GM03348 (cell line): ENCODE results near the gene ABCF1.
A peak's percentile ranks its signal among the peaks of the same experiment; 100 is the strongest.

Experiments
- DNase-seq: peaks from one replicate; pipeline ENCODE4 v3.0.0; 2012; ENCODE audit warnings: low spot score

The ABCF1 gene

GRCh38 chr6:30601815-30602641 is 30.8 kb downstream of the ABCF1 start:
- DNase-seq: no peak

DNA sequence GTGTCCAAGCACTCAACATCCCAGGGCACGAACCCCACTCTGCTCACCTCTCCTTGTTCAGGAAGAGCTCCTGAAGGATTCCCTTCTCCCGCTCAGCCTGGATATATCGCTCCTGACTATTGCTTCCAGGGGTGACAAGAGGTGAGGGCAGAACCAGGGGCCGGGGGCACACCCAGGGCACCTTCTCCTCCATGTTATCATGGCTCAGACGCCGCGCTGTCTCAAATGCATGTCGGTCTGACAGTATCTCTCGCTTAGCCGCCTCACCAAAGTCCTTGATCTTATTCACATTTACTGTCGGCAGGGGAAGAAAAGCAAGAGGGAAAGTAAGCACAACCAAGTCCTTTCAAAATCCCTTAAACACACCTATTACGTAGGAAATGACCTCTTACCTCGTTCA is 32.7 kb downstream of the ABCF1 start:
- no peak for DNase-seq

DNA sequence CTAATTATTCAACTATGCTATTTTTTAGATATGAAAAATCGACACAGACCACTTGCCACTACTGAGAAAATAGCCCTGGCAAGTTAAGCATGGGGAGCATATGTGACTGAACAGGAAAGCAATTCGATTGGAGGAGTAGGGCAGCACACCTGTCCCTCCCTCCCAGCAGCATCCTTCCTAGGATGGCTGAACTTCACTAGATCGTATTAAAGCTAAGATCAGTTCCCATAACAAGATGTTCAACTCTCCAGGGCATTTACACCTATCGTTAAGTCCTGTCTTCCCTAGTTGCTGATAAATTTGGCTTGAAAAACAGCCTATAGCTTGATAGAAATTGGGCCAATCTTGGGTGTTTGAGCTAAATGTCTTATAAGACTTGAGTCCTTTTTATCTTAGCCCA is 38.8 kb downstream of the ABCF1 start:
- DNase-seq: no peak

- DNase-seq: no peak
Observed at GRCh38 chr6:30611150-30611855, 40.1 kb downstream of the ABCF1 start.

GRCh38 chr6:30611856-30612194 is 40.6 kb downstream of the ABCF1 start:
- no peak for DNase-seq

GRCh38 chr6:30612213-30612612 is 41.0 kb downstream of the ABCF1 start:
- DNase-seq: peak; percentile 50

- no peak for DNase-seq
Observed at GRCh38 chr6:30612687-30613248, 41.5 kb downstream of the ABCF1 start.

DNA sequence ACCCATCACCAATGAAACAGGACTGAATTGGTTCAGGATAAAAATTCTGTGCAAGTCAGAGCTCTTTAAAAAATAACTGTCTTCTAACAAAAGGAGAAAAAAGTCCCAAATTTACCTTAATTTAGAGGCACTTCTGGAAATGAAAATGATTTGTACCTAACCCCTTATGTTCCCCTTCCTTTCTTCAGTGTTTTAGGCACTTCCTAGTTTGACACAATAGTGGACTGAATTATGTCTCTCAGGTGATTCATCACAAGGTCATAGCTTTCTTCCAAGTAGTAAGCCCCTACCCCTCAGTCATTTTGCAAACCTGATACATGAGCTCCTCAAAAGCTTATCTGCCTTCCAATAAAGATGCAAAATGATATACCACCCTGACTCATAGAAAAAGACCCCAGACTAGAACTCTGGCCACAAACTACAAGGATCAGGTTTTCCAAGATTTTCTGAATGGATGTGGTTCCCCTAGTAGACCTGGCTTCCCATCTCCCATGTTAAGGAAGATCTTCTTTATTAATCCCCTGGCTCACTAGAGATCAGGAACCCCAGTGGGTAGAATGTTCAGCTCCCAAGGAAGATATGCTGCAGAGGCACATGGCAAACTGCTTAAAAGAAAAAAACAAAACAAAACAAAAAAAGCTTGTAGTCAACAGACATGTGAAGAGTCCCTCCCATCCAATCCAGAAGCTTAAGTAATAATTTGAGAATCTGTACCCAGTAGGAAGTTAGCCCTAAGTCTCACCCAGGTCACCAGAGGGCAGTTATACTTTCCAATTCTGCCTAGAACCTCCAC is 42.2 kb downstream of the ABCF1 start:
- DNase-seq: no peak

- no peak for DNase-seq
Observed at GRCh38 chr6:30614044-30614842, 43.0 kb downstream of the ABCF1 start.

GRCh38 chr6:30614843-30615218 is 43.6 kb downstream of the ABCF1 start:
- DNase-seq: peak; percentile 86

DNA sequence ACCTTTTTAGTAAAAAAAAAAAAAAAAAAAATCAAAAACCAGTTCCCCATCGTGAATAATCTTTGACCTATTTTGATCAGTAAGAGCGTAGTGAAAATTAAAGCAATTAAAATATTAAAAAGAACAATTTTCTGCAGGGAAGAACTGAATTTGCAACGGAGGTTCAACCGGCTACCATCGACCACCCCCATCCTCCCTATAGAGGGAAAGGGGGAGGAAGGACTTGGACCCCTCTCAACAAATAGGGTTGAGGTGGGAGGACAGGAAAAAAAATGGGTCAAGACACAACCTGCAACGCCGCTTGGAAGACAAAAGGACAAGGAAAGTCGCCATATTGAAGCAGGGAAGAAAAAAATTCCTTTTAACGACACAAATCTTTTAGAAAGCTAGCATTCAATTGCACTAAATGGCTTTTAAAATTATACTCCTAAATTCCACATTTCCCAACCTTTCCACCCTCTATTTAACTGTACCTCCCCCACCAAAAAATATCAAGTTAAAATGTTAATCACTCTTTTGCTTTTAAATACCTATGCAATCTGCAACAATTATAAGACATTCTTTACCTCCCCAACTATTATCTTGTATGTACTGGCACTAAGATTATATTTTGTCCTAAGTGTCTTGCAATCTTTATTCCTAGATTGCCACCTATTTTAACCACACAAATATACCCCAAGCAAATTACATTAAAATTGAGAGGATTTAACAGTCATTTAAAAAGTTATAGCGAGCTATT is 44.1 kb downstream of the ABCF1 start:
- peak; percentile 47 for DNase-seq

DNA sequence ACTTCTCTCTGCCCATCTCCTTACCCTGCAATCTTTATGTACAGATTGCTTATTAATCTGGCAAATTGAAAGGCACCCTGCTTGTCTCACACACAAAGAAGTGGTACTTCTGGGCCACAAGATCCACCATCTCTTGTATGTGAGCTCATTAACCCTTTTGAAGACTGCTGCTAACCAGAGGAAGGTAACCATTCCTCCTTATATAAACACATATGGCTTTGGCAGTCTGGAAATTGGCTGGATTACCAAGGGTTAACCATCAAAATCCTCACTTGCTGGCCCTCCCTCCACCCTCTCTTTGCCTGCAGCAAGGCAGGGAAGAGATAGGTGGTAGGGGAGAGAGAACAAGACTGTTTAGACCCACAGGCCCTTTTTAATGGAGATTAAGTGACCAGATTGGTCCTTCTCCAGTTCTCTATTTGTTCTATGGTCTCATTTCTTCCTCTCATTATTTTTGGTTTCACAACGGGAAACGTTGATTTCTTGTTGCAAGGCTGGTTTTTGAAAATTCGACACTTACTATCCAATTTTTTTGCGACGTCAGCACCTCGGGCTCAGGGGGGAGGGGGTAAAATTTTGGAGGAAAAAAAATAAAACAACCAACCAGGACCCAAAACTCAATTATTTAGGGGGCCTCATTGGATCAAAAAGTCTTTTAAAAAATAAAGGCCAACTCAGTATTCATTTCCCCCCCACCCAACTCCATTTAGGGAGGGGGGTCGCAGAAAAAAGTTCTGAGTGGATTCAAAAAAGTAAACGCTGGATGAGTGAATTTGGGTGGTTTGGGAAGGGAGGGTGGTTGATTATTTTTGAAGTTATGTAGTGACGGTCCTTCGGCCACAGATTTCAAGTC is 44.9 kb downstream of the ABCF1 start:
- DNase-seq: no peak

GRCh38 chr6:30616811-30617564 is 45.7 kb downstream of the ABCF1 start, which contains the start of gene PPP1R10:
PPP1R10 (minus strand) TSS chr6:30617243; CDS start chr6:30609944, 7,299 bp downstream.
- DNase-seq: peak; percentile 95

DNA sequence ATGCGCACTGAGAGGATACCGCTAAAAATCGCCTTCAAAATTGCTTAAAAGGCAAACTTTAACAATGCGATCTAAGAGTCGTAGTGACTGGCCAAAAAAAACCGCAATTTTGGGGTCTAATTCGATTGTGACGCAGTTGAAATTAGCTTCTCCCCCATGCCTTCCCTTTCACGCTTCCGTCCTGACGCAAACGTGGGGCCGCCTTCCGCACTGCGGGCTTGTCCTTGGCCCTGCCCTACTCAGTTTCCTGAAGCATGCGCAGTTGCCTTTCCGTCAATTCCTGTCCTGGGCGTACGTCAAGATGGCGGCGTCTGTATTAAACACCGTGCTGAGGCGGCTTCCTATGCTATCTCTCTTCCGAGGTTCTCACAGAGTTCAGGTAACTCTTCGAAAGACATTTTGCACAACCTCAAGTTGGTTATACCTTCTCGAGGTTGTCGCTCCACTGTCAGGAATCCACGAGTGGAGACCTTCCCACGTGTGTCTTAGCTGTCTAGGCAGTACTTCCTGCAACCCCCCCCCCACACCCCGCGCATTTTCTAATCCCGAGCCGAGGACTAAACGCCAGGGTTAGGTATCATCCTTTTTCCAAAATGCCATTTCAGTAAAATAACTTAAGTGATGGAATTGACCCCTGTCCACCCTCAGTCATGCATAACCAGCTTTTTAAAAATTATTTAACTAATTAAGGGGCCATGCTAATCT is 46.5 kb downstream of the ABCF1 start, which contains the start of gene MRPS18B:
TSS of gene MRPS18B (plus strand) at position 276 of the 705 bp plus-strand sequence. CDS start at position 302, 26 bp downstream.
- peak; percentile 94 for DNase-seq

DNA sequence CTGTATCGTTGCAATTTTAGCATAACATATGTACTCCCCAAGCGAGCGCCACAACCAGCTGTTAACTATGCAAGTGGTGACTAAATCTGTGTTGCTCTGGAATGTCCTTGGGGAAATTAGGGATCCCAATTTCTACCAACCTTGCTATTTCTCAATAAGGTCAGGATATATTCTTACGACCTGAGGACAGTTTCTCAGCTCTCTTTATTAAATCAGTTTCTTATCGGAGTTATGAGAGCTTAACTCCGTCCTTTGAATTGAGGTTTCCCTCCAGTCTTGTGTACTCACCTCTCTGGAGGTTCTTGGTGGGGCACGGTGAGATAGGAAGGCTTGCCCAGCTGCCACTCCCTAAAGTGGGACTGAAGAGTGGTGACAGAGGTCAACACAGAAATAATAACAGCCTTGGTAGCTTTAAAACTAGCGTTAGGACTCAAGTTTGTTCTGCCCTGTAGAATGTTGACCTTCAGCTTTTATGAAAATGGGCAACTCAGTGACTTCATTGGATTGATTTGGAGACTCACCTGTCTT is 47.1 kb downstream of the ABCF1 start:
- DNase-seq: no peak

DNA sequence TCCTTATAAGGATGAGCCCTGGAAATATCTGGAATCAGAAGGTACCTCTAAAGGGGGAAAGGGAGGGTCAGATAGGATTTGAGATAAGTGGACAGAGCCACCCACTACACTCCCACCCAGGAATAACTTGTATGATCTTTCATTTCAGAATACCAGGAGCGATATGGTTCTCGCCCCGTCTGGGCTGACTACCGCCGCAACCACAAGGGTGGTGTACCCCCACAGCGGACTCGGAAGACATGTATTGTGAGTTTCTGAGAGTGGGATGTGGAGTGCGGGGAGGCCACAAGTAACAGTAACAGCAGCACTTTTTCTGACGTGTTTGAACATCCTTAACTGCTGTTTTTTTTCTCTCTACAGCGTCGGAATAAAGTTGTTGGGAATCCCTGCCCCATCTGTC is 48.3 kb downstream of the ABCF1 start:
- no peak for DNase-seq

- no peak for DNase-seq
Observed at GRCh38 chr6:30625511-30625910, 54.3 kb downstream of the ABCF1 start.
